NCI-H128 (cell line): ENCODE measurements around the gene PITPNB.

Experiments
- DNase-seq: peaks from one replicate; lab custom pipeline; 2025; ENCODE audit not compliant: unreplicated experiment; lab: John Stamatoyannopoulos, UW

Gene PITPNB

DNA sequence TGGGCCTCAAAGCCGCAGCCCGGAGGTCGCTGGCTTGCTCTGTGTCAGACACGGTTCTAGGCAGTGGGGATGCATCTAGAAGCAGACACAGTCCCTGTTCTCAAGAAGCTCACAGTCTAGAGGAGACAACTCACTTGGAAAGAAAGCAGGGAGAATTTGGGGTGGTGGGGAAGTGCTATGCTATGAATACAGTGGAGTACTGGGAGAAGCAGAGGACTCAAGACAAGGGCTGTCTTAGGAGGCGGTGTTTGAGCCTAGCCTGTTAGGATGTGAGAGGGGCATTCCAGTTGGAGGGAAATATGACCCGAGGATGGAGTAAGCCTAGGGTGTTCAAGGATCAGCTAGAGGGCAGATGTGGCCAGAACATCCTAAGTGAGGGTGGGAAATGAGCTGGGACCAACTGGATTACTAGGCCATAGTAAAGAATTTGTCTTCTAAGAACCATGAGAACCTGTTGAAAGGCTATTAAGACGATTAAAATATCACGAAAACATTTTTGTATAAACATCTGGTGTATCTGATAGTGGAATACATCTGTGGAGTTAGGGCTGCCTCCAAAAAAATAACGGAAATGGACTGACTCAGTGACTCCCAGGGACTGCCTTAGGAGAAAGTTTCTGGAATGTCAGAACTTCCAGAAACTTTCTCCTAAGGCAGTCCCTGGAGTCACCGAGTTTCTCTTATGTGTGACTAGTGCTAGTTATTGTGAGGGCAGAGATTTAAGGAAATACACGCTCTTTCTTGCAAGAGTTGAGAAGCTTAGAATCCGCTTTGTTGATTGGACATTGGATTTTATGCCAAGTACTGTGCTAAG is 1.1 kb upstream of the PITPNB start:
- no peak for DNase-seq

DNA sequence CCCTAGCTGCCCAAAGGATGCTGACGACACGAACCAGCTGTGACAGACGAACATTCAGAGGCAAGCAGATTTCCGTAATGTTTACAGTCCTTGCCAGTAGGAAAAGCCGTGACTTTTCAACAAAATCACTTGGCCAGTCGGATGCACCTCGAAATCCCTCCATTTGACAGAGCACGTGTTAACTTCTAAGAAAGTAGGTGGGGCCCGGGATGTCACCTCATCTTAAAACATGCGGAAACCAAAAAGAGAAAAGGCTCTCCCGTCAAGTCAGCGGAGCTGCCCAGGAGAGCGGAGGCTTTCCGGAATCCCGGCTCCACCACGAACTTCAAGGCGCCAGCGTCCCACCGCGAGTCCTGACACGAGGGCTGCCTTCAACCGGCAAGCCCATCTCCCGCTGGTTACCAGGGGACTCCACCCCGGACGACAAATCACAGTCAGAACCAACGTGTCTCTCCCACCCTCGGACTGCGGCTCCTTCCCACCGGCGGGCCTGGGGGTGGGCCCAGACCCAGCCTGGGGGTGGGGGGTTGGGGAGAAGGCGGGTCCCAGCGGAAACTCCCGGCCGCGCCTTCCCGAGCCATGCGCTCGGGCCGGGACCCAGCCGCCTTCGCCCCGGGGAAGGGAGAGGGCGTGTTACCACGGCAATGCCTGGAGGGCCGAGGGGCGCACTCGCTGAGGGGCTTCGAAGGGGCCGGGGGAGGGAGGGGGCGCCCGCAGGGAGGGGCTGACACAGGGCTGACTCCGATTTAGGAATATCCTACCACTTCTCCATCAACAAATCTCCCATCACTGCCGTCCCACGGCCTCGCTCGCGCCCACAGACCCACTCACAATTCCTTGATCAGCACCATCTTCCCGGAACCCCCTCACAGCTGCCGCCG is 475 bp downstream of the PITPNB start:
- no peak for DNase-seq

DNA sequence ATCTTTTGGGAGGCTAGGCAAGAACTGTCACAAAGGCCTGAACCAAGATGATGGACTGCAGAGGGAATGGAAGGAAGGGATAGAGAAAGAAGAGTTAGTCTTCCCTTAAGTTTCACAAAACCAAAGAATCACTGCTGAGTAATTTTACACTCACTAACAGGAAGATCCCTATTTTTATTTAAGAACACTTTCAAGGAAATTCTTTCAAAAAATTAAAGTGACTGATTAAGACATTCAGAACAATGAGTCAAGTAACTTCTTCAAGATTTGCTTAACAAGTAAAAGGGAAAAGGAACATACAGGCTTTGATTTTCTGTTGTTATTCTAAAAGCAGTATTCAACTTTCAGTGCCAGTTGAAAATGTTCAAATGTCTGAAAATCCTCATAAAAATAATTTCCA is 3.1 kb downstream of the PITPNB start:
- no peak for DNase-seq

DNA sequence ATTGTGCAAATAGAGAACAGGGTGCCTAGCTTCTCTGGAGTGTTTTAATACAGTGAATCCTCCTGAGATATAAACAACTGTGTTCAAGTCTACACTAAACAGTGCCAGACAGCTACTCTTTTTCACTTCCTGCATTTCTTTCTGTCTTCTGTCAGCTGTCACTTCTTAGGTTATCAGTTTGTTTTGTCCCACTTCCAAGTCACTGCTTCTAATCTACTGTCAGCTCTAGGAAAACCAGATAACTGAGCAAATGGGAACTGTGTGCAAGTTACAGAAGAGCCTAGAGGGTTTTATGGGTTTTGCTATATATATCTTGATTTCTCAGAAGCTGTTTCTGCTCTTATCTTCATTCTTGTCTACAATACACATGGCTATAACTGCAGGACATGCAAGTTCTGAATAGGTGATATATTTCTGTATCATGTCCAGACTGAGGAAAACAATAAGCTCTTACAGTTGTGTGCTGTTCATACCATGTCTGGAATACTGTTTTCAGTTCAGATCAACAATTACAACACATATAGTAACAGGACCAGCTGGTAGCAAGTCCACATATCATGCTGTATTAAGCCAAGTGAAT is 5.8 kb downstream of the PITPNB start:
- DNase-seq: no peak

DNA sequence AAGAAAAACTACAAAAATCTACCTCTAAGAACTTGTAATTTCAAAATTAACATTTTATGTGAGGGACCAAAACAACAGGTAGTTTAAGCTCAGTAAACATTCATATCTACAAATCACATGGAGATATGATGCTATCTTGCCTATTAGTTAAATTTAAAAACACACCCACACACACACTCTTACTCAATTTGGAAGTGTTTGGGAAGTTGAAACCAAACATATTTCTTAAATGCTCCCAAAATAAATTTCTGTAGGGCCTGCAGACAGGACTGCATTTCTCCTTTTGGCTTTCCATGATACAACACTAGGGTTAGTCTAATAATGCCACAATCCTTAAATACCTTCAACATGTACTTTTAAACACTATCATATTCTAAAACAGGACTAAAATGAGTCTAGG is 7.0 kb downstream of the PITPNB start:
- DNase-seq: no peak

DNA sequence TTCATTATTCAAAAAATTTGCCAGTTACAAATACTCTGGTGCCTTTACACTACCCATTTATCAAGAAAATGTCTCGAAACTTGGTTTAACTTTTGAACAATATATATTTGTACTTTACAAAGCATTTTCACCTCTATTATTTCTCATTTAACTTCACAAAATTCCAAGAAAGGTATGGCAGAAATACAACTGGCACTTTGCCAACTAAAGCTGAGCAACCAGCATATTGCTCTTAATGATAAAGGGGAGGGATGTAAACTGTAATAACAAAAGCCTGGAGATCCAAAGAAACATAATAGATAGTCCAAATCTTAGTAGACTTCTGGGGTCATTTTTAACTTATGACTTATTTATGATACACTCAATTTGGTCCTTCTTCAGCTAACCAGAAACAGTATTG is 7.7 kb downstream of the PITPNB start:
- DNase-seq: no peak

DNA sequence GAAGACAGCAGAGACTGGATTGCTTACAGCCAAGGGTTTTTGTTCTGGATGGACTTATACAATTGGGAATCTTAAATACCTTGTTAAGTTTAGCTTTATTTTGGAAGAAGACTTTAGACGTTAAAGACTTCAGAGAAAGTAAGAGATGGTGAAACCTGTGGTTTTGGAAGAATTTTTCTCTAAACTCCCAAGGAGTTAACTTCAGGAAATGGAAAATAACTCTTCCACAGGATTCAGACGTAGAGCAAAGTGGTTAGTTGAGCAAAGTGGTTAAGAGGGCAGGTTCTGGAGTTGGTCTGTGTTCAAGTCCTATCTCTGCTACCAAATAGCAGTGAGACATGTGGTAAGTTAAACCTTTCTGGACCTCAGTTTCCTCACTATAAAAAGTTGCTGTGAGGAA is 12.8 kb downstream of the PITPNB start:
- no peak for DNase-seq

DNA sequence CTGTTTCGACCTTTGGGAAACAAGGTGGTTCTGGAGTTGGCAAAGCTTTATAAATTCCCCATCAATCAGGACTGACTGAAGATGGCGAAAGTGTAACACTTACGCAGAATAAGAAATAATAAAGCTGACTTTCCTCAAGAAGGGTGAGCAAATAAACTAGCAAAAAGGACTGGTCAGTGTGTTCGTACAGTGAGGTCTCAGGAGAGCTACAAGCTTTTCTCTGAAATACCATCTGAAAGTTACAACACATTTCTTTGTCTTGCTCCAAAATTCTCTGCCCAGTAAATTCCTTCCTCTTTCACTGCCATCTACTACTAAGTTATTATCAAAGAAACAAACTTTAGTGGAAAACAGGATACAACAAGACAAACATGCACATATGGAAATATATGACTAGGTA is 13.4 kb downstream of the PITPNB start:
- no peak for DNase-seq

DNA sequence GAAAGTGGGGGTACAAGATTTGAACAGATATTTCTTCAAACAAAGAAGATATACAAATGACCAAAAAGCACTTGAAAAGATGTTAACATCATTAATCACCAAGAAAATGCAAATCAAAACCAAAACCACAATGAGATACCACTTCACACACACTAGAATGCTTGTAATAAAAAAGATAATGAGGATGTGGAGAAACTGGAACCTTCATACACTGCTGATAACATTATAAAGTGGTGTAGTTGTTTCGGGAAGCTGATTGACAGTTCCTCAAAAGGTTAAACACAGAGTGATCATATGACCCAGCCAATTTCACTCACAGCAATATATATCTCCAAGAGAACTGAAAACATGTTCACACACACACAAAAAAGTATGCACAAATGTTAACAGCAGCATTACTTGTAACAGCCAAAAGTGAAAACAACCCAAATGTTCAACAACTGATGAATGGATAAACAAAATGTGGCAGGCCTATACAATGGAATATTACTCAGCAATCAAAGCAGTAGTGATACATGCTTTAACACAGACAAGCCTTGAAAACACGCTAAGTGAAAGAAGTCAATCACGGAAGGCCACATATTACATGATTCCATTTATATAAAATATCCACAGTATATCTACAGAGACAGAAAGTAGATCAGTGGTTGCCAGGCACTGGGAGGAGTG is 15.1 kb downstream of the PITPNB start:
- no peak for DNase-seq

DNA sequence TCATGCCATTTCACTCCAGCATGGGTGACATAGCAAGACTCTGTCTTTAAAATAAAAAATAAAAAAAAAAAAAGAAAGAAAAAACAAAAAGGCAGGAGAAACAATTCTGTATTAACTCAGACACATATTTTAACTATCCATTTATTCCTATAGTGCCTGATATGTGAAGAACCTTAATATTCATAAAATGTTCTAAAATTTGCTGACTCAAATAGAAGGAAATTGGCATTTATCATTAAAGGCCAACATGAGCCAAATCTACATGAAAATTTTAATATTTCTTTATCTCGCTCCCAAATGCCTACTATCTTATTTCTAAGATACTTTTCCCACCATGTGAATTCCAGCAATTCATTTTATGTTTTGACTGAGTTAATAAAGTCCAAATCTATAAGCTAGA is 18.9 kb downstream of the PITPNB start:
- DNase-seq: no peak

DNA sequence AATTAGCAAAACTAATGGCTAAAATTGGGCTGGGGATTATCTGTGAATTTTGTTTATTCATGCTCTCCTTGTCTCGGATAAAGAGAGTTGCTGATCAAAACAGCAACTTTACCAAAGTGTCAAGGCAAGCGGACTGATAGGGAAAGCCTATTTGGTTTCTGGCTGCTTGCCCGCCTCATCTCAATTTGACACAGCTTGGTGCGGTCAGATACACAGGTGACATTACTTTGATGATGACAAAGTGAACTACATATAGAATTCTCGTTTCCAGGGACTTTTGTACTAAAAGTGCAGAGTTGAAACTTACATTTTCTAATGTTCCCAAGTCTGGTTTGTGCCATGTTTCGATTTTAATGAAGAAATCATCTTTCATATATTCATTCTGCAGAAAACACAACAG is 22.8 kb downstream of the PITPNB start:
- DNase-seq: no peak

DNA sequence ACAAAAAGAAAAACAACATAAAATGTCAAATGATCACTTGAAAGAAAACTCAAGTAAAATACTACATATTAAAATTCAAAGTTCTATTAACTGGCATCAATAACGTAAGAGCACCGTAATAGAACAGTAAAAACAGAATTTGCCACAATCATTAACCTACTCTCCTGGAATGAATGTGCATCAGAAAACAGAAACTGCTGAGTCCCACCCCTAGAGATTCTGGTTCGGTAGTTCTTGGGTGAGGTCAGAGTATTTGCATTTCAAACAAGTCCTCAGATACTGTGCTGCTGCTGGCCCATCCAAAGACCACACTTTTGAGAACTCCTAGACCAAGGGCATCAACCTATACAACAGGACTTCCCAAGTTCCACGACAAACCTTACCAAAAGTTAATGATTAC is 23.5 kb downstream of the PITPNB start:
- no peak for DNase-seq

DNA sequence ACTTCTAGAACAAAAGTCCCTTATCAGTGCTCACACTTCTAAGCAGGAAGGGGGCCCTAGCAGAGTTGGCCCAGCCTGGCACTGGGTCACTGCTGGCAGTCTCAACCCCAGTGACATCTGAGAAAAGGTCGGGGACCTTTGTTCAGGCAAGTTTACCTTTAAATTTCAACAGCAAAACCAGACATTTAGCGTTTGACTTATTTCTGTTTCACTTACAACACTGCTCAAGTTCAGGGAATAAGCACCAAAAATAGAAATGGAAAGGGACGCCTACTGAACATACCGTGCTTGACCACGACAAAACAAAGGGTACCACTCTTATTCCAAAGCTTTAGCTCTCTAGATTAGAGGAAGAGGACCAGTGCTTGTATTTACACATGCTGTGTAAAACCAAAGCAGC is 26.2 kb downstream of the PITPNB start:
- no peak for DNase-seq

DNA sequence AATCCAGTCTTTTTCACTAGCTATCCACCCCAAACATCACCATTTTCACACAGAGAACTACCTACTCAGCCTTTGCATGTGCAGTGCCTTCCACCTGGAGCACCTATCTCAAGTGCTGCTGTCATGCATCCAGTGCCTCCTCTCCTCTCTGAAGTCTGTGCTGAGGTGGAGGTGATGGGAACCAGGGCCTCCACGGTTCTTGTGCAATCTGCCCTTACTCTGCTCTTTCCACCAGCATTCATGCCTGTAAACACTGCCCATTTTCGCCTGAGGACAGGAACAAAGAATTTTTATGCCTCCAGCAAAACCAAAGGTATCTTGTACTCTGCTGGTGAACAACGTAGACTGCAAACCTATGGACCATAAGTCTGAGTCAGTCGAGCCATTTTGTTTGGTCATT is 27.0 kb downstream of the PITPNB start:
- DNase-seq: no peak

DNA sequence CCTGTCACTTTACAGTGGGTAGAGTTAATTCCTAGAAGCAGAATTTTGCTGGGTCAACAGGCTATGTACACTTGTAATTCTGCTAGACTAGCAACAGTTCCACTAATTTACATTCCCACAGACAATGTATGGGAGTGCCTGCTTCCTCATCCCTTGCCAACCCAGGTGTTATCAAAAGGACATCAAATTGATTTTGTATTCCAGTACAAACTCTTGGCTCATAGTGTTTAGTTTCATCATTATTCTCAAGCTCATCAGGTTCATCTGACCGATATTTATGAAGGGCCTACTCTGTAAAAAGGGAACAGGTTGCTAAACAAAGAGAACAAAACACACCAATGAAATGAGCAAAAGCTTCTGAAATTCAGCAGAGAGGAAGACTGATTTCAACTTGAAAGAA is 30.7 kb downstream of the PITPNB start:
- no peak for DNase-seq

DNA sequence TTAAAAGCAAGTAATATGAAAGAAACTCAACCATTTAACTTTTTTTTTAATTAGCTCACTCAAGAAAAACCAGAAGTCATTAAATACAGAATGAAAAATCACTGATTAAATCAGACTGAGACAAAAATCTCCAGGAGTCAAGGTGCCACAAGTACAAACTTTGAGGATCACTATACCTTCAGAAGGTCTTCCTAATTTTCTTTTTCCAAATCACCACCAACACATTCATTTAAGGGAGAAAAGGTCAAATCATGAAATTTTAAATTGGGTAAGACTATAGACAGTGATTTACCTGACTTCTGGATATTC is 32.3 kb downstream of the PITPNB start:
- DNase-seq: no peak

DNA sequence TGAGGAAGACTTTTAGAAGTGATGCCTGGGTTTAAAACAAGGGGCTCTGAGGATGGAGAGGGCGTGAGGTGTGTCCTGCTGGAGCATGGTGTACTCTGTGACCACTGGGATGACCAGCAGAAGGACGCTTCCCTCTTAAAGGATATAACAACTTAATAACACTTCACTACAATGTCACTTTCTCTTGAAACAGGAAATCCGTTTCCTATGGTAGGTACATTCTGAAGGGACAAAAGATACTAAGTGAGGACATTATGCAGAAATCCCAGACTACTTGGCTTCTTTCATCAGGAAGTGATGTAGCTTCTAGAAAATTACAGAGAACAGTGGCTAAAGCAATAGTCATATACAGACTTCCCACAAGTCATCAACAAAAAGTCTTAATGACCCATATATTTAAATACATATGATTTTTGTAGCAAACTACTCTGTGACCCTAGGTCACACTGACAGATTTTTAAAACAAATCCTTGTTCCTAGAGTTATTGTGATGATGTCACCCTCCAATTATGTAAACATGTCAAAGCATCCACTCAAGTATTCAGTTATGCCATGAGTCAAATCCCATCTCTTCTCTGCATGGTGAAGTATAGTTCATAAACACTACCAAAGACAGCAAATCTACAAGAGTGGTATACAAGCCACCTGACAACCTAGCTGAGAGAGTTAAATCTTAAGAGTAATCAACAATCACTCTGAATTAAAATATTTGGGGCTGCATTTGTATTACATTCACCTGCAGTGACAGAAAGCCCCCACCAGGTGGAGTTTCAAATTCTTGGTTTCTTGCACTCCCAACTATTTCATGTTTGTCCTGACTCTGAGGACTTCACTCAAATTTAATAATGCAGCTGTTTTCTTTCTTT is 32.8 kb downstream of the PITPNB start:
- DNase-seq: no peak

DNA sequence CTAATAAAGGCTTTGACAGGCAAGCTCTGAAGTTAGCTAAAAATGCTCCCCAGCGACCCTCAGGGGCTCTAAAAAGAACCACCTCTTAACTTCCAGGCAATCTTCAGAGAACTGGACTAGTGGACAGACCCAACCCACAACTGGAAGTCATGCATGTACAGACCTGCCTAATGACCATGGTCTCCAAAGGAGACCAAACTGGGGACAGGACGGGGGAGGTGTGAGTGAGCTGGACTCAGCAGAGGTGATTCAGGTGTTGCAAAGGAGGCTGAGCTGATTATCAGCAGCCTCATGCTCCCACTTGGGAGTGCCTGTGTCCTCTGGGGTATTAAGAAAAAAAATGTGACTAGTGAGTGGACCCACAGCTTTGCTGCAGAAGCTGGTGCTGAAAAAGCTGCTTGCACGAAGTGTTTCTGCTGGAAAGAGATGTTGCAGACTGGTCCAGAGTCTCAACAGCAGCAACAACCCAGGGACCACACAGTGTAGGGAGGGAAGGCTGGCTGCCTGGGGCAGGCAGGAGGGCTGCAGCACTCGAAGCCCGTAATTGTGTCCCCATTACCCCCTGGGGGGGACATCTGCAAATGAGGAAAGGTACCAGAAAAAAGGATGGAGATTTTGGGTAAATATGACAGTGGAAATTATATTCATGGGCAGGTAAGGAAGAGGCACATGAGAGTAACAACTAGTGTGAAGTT is 35.3 kb downstream of the PITPNB start:
- no peak for DNase-seq

DNA sequence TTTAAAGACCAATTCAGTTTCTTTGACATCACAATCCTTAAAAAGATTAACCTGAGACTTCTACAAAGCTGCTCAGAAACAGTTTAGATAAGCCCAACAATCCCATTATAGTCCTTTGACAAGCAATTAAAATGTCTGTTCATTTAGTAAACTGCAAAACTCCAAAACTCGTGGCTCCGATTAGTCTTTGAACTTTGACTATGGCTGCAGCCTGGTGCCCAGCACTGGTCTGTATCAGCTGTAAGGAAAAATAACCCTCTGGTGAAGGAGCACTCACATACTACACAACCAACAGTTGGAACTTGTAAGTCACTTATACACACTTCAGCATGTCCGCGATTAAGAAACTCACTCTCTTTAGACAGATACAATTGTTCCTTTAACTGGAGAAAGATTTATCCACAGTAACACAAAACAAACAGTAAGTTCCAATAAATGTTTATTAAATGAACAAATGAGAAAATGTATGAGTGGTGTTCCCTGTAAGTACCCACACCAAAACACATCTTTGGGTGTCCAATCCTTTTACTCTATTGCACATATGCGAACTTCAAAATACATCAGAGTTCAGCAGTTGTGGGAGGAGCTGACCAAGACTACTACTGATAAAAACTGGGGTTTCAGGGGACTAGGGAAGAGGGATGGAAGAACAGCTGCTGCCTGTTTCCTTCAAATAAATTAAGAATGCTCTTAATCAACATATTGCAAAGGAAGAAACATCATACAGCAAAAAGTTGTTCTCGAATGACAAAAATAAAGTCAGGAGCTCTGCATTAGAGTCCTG is 36.4 kb downstream of the PITPNB start:
- DNase-seq: no peak
